GM12874 (cell line): ENCODE results near the gene UMODL1.

Experiments
- TF ChIP-seq, protein P1 (sequence below): IDR thresholded peaks from 2 replicates; pipeline ENCODE4 v1.5.1; 2011; ENCODE audit warnings: low read depth, mild to moderate bottlenecking, control low read depth, low read length, moderate library complexity; ENCODE audit not compliant: insufficient read depth

UMODL1 gene

DNA sequence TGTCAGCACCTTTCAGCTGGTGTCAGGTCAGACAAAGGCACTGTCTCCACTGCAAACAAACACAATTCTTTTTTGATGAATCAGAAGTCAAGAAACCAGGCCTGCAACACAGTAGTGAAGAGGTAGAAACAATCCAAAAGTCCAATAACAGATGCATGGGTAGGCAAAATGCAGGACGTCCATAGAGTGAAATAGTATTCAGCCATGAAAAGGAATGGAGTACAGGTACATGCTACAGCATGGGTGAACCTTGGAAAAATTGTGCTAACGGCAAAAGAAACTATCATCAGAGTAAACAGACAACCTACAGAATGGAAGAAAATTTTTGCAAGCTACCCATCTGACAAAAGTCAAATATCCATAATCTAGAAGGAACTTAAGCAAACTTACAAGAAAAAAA, 34.8 kb upstream of the UMODL1 start:
- TF ChIP-seq, protein P1, sequence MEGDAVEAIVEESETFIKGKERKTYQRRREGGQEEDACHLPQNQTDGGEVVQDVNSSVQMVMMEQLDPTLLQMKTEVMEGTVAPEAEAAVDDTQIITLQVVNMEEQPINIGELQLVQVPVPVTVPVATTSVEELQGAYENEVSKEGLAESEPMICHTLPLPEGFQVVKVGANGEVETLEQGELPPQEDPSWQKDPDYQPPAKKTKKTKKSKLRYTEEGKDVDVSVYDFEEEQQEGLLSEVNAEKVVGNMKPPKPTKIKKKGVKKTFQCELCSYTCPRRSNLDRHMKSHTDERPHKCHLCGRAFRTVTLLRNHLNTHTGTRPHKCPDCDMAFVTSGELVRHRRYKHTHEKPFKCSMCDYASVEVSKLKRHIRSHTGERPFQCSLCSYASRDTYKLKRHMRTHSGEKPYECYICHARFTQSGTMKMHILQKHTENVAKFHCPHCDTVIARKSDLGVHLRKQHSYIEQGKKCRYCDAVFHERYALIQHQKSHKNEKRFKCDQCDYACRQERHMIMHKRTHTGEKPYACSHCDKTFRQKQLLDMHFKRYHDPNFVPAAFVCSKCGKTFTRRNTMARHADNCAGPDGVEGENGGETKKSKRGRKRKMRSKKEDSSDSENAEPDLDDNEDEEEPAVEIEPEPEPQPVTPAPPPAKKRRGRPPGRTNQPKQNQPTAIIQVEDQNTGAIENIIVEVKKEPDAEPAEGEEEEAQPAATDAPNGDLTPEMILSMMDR: no peak

DNA sequence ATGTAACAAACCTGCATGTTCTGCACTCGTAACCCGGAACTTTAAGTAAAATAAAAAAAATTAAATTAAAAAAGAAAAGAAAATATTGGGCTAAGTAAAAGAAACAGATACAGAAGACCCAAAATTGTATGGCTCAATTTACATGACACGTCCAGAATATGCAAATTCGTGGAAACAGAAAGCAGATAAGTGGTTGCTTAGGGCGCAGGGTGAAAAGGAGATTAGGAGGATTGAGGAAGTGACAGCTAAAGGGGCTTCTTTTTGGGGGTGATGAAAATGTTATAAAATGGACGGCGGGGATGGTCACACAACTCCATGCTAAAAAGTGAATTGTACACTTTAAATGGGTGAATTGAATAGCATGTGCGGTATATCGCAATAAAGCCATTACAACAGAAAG, 33.6 kb upstream of the UMODL1 start:
- TF ChIP-seq, protein P1: no peak

DNA sequence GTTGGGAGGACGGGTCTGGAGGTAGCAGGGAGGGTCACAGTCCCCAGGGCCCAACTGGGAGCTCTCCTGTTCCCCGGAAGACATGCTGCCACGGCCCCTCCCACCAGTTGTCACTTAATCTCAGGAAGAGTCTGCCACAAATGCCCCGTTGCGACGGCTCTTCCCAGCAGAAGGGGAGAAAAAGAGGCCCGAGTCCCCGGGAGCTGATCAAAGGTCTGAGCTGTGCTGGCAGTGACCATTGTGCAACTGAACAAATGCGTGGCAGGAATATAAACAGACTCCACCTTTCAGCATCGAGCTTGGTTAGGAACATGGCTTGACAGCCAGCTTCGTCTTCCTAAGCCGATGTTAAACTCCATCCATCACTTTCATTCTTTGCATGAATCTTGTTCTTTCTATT, 33.2 kb upstream of the UMODL1 start:
- TF ChIP-seq, protein P1: no peak

DNA sequence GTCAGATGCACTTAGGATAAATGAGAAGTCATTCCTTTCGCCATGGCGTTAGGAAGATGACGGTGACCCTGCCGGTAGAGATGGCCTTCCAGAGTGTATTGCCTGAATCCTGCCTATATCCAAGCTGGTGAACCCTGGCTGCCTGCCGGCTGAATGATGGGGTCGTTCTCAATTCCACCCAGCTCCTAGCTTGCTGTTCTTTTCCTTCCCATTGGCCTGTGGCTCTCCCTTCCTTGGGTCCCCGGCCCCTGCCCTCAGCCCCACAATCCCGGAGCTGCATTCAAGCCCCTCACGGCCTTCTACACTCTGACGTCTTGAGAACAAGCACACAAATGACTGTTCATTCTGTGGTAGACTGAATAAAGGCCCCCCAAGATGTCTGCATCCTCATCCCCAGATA, 32.7 kb upstream of the UMODL1 start:
- TF ChIP-seq, protein P1: no peak

DNA sequence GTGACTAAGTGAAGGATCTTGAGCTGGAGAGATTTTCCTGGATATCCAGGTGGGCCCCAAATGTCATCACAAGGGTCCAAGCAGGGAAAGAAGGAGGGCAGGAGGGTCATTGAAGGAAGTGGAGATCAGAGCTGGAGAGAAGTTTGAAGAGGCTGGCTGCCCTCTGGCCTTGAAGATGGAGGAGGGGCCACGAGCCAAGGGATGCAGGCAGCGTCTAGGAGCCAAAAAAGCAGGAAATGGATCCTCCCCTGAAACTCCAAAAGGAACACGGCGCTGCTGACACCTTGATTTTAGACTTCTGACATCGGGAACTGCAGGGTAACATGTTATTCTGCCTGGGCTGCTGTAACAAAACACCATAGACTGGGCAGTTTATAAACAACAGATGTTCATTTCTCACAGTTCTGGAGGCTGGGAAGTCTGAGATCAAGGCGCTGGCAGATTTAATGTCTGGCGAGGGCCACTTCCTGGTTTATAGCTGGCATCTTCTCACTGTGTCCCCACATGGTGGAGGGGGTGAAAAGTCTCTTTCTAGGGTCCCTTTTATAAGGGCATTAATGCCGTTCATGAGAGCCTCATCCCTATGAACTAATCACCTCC, 32.2 kb upstream of the UMODL1 start:
- TF ChIP-seq, protein P1: no peak

DNA sequence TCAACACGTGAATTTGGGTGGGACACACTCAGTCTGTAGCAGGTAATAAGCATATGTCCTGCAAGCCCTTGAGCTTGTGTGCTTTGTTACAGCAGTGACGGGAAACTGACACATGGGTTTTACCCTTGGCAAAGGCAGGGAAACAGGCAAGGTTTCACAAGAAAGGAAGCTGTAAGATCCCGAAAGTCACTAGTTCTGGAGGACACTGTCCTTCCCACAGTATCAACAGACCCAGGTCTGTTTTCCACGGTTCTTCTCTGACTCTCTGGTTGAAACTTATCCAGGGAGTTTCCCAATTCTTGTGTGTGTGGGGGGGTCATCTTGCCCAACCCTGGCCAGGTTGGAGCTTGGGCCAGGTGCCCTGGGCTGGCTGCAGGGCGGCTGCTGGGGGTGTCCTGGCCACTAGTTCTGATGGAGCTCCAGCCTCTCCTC, 31.6 kb upstream of the UMODL1 start:
- TF ChIP-seq, protein P1: no peak

DNA sequence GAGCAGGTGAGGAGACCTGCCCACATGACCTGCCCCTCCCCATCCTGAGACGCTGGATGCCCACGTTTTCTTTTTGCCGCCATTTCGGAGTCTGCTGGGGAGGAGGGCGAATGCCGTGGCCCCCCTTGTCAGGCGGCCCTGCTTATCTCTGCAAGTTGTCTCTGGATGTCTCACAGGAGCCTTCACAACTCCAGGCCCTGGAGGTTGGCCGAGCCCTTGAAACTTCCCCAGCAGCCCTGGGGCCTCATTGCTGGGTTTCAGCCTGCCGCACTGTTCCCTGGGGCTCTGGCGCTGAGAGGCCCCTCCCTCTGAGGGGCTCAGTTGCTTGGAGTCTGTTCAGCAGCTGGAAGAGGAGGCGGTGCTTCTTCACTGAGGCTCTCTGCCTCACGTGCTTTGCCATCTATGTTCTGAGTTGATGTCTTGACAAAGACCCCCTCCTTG, 31.2 kb upstream of the UMODL1 start:
- TF ChIP-seq, protein P1: no peak
